Right lobe of liver (tissue), 6 donors: ENCODE data around the gene CDH12. TPM values are rescaled to one million over a fixed set of nuclear protein-coding genes. Genes with fewer than 3 reads are reported as not detected.
"Not testable (repeated sequence)": the region's sequence is repeated elsewhere in the genome, so short reads cannot be mapped to it uniquely, and the experiment has no call there.

Experiments
- ATAC-seq, 4 donors: fragments of 200-7000 bp; cut with Tn5 transposase; one replicate each; pipeline ENCODE4 v1.9.1; 2020; ENCODE audit warnings: mild to moderate bottlenecking in 4 of 4, moderate library complexity in 4 of 4
- DNase-seq, 3 donors: peaks; one replicate each; pipeline ENCODE4 v3.0.0-alpha.2; 2020
- H3K27ac ChIP-seq, 3 donors: fragments of 200-600 bp; one replicate each; pipeline ENCODE4 v1.8.0; 2022
- H3K27me3 ChIP-seq, 2 donors: fragments of 200-600 bp; one replicate each; pipeline ENCODE4 v1.8.0; 2022
- H3K36me3 ChIP-seq, 4 donors: fragments of 200-600 bp; sonication (generic) in 1 of 4; one replicate each; pipeline versions ENCODE4 v1.5.1 to v1.8.0; 2017 to 2022; ENCODE audit warnings: control low read depth in 1 of 4
- H3K4me1 ChIP-seq, 4 donors: fragments of 200-600 bp; sonication (generic) in 1 of 4; one replicate each; pipeline versions ENCODE4 v1.5.1 to v1.8.0; 2017 to 2022; ENCODE audit warnings: control low read depth in 1 of 4
- H3K4me3 ChIP-seq, 3 donors: fragments of 200-600 bp; one replicate each; pipeline ENCODE4 v1.8.0; 2022
- H3K9me3 ChIP-seq, 4 donors: fragments of 200-600 bp; sonication (generic) in 1 of 4; one replicate each; pipeline versions ENCODE4 v1.5.1 to v1.8.0; 2017 to 2022; ENCODE audit warnings: control low read depth in 1 of 4
- CTCF ChIP-seq, 4 donors: fragments of 200-600 bp in 3 of 4; fragments of 450-650 bp in 1 of 4; IDR thresholded peaks; one replicate each; pipeline versions ENCODE4 v1.5.1 to v1.8.0; 2016 to 2022; ENCODE audit warnings: antibody characterized with exemption in 4 of 4, mild to moderate bottlenecking in 2 of 4
- POLR2A ChIP-seq: fragments of 450-650 bp; IDR thresholded peaks from one replicate; pipeline ENCODE4 v1.6.1; 2017; ENCODE audit warnings: antibody characterized with exemption, mild to moderate bottlenecking
- WGBS: methylation state at CpG from one replicate; pipeline ENCODE4 v1.1.6; 2018; ENCODE audit warnings: low coverage, low lambda C conversion rate; ENCODE audit not compliant: insufficient coverage; ENCODE audit errors: missing lambda C conversion rate; 5-methylcytosine and 5-hydroxymethylcytosine counted together
- intact Hi-C, 2 donors: fragments of 100-400 bp; cut with DNase I; formaldehyde crosslinking; loops; one replicate each; pipeline versions ENCODE4 v1.11.2 to v1.14.1; 2022
- total RNA-seq, 6 experiments: library from RNA; depleted of rRNA in 2 of 6; stranded (reverse); fragments of >200 nt in 2 of 6; fragmentation: NEBNext Ultra II Directional in 3 of 6; extraction: Animal tissue kit (Norgen Biotek cat#: 25700) in 3 of 6; gene quantifications; one replicate each; pipeline versions ENCODE4 v1.1.0 to v1.2.4, GENCODE V29; 2016 to 2023
- donor health status: DM: no; HTN: yes; CAD: no.
- donor health status: DM: no; HTN: no; CAD: no.
- donor health status: DM: no; HTN: no; CAD: no.
- donor health status: DM: no; HTN: yes; CAD: no.
- donor health status: DM: no; HTN: yes; CAD: no.

Gene CDH12
- total RNA-seq, 6 experiments from 2014 or later: 0.42 to 1.0 (median 0.77) TPM; not detected in 3

DNA sequence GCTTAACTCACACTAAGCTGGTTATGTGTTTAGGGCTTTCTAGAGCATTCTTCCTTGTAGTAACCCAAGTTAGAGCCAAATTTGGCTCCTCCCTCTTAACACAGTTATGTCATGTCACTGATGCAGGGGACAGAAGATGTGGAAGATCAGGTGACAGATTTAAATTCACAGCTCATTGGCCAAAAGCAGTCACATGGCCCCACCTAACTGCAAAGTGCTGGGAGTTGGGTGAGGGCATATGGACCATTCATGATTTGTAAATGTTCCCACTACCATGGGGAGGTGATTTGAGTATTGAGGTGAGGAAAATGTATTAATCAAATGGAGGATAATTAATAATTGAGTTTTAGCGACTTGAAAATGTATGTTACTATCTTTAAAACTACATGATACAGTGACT lies 829.4 kb downstream of the CDH12 start:
- WGBS: 50% methylated on average over 1 of the region's 1 CpG
- H3K36me3 ChIP-seq: no peaks in the 10 kb centered on the region
- ATAC-seq (no peak), DNase-seq (no peak)
- H3K9me3 ChIP-seq: no peaks in the 10 kb centered on the region
- H3K27ac ChIP-seq: no peak overlapping the region
- H3K4me1 ChIP-seq: no peaks in the 10 kb centered on the region
- intact Hi-C loops: no loop called here
- no peaks in the 10 kb centered on the region for H3K27me3 ChIP-seq
- TF ChIP-seq POLR2A (no peak), CTCF (IDR thresholded peaks at IDR 0.05) (no peak)
- no peak overlapping the region for H3K4me3 ChIP-seq

- H3K27ac ChIP-seq, DNase-seq, H3K27me3 ChIP-seq, H3K4me1 ChIP-seq, H3K4me3 ChIP-seq, intact Hi-C loops, H3K9me3 ChIP-seq, ATAC-seq, H3K36me3 ChIP-seq: not testable (repeated sequence)
- 23% methylated on average over 3 of the region's 3 CpGs for WGBS
These were observed 840.3 kb downstream of the CDH12 start for GRCh38 chr5:22012893-22013292.

DNA sequence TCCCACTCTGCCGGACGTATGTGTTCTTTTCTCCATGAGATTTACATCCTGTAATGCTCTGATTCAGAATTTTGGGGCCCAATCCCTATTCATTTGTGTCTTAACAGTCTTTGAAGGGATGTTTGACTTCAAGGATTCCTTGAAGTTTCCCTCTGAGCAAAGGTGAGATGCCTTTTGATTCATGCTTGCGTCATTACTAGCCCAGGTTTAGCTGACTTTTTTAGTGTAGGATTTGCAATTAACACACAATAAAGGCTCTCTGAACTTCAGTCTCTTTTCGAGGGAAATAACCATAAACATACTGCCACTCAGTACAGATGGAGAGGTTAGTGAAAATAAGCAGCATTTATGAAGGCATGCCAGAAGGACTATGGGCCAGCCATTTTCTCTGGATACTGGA lies 842.3 kb downstream of the CDH12 start:
- 47% methylated on average over 3 of the region's 4 CpGs for whole genome bisulfite sequencing
- H3K4me3 ChIP-seq, H3K27ac ChIP-seq, H3K9me3 ChIP-seq, H3K27me3 ChIP-seq, DNase-seq, H3K36me3 ChIP-seq, H3K4me1 ChIP-seq, intact Hi-C loops, ATAC-seq: not testable (repeated sequence)

- H3K4me3 ChIP-seq, H3K27ac ChIP-seq, DNase-seq, intact Hi-C loops, H3K27me3 ChIP-seq, ATAC-seq, H3K9me3 ChIP-seq, H3K4me1 ChIP-seq, H3K36me3 ChIP-seq: not testable (repeated sequence)
- 56% methylated on average over 2 of the region's 2 CpGs for WGBS
These were observed 852.0 kb downstream of the CDH12 start for GRCh38 chr5:22001097-22001496.

DNA sequence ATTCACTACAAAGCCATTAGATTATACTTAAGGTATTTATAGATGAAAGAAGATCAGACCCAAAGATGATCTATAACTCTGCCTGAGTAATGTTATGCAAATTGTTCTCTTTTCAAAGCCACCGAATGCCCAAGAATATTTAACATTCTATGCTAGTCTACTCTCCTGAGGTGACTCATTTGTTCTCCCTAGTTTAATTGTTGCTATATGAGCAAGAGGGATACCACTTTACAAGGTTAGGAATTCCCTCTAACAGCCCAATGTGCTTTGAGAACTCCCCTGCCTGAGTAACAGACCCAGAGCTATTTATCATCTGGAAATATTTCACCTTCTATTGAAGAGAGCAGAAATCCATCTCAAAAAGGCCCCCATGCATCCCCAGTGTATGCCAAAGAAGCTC lies 867.3 kb downstream of the CDH12 start:
- H3K27me3 ChIP-seq, H3K36me3 ChIP-seq, H3K27ac ChIP-seq, H3K9me3 ChIP-seq, H3K4me1 ChIP-seq, ATAC-seq, intact Hi-C loops, DNase-seq, H3K4me3 ChIP-seq: not testable (repeated sequence)
- WGBS: 43% methylated on average over 1 of the region's 1 CpG

- intact Hi-C loops, H3K9me3 ChIP-seq, H3K27ac ChIP-seq, H3K4me1 ChIP-seq, DNase-seq, H3K36me3 ChIP-seq, H3K27me3 ChIP-seq, ATAC-seq, H3K4me3 ChIP-seq: not testable (repeated sequence)
- 60% methylated on average over 1 of the region's 1 CpG for WGBS
These were observed 901.6 kb downstream of the CDH12 start for GRCh38 chr5:21951571-21951970.

GRCh38 chr5:21931116-21931515 lies 922.0 kb downstream of the CDH12 start:
- Histone ChIP-seq H3K4me3 (no peak overlapping the region), H3K9me3 (no peaks in the 10 kb centered on the region), H3K27ac (no peak overlapping the region), H3K4me1 (no peaks in the 10 kb centered on the region), H3K27me3 (no peaks in the 10 kb centered on the region), H3K36me3 (no peaks in the 10 kb centered on the region)
- TF ChIP-seq POLR2A: no peak
- TF ChIP-seq CTCF (IDR thresholded peaks at IDR 0.05): no peak
- intact Hi-C loops: no loop called here
- 54% methylated on average over 1 of the region's 1 CpG for WGBS
- DNase-seq (no peak), ATAC-seq (no peak)
